SKM-1 treated with dmso at 0.1 percent for 144 hours (cell line): ENCODE measurements around the gene INSRR.

Source experiments
- DNase-seq: peaks from one replicate; lab custom pipeline; 2025; ENCODE audit not compliant: unreplicated experiment; lab: John Stamatoyannopoulos, UW

The INSRR gene

GRCh38 chr1:156858959-156859522, at the start of gene INSRR:
Gene INSRR, minus strand, starts transcription at chr1:156859117. Its CDS starts 496 bp downstream, at chr1:156858621.
- no peak for DNase-seq

- DNase-seq, result no peak
These were observed 49.6 kb upstream of the INSRR start for GRCh38 chr1:156908541-156908940.

GRCh38 chr1:156906206-156906906, 47.4 kb upstream of the INSRR start:
- no peak for DNase-seq

- no peak for DNase-seq
These were observed 46.7 kb upstream of the INSRR start for GRCh38 chr1:156905651-156906050.

GRCh38 chr1:156905176-156905575, 46.3 kb upstream of the INSRR start:
- no peak for DNase-seq

- DNase-seq, result no peak
These were observed 45.5 kb upstream of the INSRR start for GRCh38 chr1:156904187-156904959.

GRCh38 chr1:156903328-156904091, 44.6 kb upstream of the INSRR start:
- DNase-seq, result no peak

GRCh38 chr1:156901966-156902915, 43.3 kb upstream of the INSRR start:
- no peak for DNase-seq

GRCh38 chr1:156901590-156901900, 42.6 kb upstream of the INSRR start:
- no peak for DNase-seq

- no peak for DNase-seq
These were observed 42.1 kb upstream of the INSRR start for GRCh38 chr1:156900896-156901589.

GRCh38 chr1:156899956-156900718, 41.2 kb upstream of the INSRR start:
- DNase-seq, result no peak

GRCh38 chr1:156898971-156899664, 40.2 kb upstream of the INSRR start:
- DNase-seq, result no peak

- no peak for DNase-seq
These were observed 39.2 kb upstream of the INSRR start for GRCh38 chr1:156898161-156898566.

- DNase-seq, result no peak
These were observed 38.3 kb upstream of the INSRR start for GRCh38 chr1:156897078-156897825.

GRCh38 chr1:156896490-156897033, 37.6 kb upstream of the INSRR start:
- no peak for DNase-seq

- DNase-seq, result no peak
These were observed 37.0 kb upstream of the INSRR start for GRCh38 chr1:156895927-156896326.

GRCh38 chr1:156895455-156895812, 36.5 kb upstream of the INSRR start:
- no peak for DNase-seq
